GM21529 (cell line): ENCODE results near the gene ID4.

Experiments used
- ATAC-seq: cut with Tn5 transposase; IDR thresholded peaks from one replicate; pipeline ENCODE4 v1.9.1; 2021; ENCODE audit not compliant: unreplicated experiment

The ID4 gene, protein sequence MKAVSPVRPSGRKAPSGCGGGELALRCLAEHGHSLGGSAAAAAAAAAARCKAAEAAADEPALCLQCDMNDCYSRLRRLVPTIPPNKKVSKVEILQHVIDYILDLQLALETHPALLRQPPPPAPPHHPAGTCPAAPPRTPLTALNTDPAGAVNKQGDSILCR

DNA sequence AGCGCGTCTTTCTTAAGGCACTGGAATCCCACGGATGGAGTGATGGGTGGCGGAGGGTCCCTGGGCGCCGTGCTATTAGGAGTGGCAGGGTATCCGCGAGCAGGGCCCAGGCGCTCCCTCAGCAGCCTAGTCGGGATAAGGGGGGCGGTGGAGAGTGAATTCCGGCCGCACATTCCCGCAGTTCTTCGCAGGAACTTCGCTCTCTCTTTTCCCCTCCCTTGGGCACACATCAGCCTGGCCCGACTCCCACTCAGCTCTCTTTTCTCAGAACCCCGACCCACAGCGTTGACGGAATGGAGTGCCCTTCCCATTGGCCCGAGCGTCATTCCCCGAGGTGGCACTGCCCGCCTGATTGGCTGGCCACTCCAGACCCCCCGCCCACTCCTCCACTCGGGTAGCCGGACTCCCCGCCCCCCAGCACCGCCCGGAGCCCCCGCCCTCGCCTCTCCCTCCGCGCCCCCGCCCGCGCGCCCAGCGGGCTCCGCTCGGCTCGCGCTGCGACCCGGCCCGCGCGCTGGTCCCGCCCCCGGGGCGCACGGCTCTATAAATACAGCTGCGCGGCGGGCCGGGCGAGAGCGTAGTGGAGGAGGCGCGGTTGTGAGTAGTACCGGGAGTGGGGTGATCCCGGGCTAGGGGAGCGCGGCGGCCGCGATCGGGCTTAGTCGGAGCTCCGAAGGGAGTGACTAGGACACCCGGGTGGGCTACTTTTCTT lies at the start of gene ID4:
TSS of gene ID4 (plus strand) at position 572 of the 712 bp plus-strand sequence. CDS start 385 bp downstream, outside the sequence.
- no peak for ATAC-seq

DNA sequence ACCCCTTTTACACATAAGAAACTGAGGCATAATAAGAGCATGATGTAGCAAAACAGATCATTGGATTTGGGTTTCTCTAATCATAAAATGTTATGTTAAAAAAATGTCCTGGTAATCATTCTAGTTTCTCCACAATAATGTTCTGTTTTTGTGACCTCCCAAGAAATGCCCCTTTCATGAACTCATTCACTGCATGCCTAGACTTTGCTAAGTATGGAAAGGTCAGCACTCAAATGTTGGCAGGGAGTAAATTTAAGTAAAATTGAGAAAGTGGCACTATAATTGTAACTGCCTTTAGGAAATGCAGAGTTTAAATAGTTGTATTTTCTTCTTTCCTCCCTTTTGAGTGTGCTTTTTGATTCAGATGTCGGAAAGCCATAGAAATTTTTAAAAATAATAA lies 48.5 kb upstream of the ID4 start:
- ATAC-seq: no peak

DNA sequence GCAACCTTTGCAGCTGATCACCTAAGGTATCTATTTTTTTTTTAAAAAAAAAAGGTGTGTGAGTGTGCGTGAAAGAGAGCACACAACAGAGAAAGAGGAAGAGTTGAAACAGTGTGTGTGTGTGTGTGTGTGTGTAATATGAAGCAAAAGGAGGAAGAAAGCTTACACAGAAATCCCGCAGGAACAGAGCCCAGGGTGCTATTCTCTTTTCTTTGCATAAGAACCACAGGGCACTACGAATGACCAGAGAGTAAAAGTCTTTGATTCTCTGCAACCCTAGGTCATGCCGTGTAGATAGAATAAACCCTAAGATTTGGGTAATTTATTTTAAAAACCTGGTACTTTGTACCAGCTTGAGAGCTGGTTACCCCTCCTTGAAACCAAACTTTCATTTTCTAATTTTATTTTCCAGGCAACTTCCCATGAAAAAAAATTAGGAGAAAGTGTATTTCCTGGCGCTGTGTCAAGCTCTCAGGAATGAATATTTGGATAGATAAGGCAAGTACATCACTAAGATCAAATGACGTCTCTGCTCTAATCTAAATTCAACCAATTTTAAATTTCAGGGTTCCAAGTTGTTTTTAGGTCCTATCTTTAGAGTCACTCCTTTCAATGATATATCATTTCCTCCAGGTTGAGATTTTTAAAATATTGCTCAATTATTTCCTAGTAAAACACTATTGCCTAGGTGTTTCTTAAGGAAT lies 47.9 kb upstream of the ID4 start:
- no peak for ATAC-seq

DNA sequence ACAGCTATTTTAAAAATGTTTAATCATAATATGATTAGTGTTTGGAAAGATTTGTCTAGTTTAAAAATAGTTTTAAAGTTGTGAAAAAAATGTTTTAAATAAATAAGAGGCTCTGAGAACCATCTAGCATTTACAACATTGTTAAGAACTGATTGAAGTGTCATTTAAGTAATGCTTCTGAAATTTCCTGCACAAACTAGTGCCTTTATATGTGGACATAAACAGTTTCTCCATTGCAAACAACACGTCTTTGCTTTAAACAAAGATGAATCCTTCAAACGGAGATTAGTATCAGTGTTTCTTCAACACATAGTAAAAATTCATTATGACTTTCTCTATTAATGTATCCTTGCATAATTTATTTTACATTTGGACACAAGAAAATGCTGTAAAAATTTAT lies 45.9 kb upstream of the ID4 start:
- ATAC-seq: no peak

DNA sequence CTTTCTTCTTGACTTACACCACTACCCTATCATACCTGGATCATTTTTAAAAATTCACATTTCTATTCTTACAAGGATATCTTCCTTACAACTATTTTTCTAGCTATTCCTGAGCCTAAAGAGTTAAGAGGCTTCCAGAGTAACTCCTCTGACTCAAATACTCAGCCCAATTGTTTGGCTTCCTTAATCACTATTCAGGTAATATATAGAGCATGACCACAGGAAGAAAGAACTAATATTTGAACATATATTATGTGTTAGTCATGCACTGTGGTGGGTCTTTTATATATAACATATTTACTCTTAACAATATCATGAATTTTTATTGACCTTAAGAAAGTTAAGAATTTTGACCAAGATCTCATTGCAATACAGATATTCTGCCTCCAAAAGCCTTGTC lies 42.0 kb upstream of the ID4 start:
- ATAC-seq: no peak

DNA sequence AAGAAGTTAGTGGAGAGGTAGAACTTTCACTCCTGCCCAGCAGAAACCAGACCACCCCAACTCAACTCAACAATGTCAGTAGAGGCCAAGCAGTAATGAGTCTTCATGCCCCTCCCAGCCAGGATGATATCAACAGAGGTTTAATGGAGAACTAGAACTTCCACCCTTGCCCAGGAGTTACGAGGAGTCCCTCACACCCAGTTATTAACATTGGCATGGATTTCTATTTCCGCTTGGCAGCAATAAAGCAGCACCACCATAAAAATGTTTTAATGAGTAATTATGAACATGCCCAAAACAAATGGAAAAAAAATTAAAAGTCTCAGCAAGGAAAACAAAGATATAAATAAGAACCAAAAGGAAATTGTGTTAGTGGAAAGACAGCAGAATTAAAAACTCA lies 40.7 kb upstream of the ID4 start:
- no peak for ATAC-seq

DNA sequence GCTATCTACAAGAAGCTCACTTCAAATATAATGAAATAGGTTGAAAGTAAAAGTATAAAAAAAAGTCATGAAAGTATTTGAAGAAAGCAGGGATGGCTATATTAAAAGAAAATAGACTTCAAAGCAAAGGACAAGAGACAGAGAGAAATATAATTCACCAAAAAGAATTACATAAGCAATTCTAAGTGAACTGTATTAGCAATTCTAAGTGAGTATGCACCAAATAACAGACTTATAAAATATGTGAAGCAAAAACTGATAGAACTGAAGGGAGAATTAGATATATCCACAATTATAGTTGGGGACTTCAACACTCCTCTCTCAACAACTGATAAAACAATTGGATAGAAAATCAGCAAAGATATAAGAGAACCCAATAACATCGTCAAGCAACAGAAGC lies 38.8 kb upstream of the ID4 start:
- no peak for ATAC-seq

DNA sequence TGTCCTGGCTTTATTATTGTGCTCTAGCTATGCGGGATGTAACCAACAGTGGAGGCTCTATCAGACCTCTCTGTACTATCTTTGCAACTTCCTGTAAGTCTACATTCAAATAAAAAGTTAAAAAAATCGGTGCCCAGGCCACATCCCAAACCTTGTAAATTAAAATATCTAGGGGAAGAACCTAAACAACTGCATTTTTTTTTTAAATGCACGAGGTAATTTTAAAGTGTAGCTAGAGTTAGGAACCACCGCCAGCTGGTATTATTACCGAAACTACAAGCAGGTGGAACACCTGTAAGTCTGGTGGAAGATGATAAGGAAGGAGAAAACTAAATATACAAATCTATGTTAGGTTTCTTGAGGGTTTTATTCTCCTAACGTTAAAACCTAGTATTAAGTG lies 34.5 kb upstream of the ID4 start:
- no peak for ATAC-seq

DNA sequence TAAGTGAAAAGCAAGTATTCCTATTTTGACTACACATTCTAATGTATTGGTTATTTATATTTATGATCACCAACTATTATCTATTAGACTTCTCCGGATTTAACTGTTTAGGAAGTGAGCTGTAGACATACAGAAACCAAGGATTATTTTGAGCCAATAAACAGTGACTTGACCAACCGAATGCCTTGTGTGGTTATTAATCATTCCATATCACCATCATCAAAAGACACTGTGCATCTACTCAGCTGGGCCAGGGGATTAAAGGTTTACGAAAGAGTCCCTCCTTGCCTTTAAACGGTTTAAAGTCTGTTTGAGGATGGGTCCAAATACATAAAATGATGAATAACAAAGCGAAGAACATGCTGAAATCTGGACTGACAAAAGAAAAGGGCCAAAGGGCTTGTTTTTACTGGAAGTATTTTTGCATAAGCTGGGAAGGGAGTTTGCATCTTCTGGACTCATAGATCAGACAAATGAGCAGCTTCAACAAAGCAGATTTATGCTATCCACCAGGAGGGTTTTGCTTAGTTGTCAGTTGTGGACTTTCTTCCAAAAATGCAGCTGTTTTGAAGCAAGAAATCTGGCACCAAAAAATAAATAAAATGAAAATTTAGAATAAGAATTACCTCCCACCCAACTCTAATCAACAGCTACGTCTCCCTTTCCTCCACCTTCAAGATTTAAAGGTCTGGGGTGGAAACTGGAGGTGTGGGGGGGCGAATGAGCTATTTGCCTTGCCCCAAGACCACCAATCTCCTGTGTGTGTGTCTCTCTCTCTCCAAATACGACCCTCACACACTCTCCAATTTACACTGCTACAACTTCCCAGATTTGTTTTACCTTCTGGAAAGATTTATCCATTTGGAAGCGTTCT lies 33.6 kb upstream of the ID4 start:
- no peak for ATAC-seq

DNA sequence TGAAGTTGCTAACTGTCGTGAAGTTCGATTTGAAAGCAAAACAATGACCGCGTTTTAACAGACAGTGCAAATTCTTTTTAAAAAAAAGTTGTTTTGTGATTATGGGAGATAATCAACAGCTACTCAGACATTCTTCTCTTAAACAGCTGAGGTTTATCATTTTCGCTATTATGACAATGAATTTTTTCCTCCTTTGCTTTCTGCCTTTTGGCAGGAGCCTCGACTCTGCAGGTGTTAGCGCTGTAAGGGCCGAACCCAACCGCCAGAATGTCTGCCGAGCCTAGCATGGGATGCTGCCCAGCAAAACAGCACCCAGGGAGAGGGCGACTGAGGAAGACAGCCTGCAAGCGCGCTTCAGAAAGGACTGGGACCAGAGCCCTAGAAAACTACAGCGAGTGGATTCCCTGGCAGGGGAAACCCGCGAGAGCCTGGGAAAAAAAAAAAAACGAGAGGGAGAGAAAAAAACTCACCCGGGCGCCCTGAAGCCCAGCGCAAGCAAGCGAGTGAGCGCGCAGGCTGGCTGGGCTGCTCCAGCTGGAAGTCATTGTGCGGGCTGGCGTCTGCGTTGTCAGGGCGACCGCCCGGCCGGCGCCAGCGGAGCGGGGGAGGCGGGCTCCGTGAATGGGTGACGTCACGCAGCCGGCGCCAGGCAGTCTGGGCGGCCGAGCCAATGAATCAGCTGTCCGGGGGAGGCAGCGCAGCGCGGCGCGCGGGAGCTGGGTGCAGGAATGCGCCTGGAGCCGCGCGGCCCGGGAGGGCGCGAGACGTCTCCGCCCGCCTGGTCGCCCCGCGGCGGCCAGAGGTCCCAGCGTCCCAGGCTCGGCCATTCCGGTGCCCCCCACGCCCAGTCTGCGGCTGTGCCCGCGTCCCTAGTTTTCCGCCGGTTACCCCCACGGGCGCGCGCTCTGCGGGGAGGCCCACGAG lies 32.7 kb upstream of the ID4 start:
- peak; percentile 93 for ATAC-seq

DNA sequence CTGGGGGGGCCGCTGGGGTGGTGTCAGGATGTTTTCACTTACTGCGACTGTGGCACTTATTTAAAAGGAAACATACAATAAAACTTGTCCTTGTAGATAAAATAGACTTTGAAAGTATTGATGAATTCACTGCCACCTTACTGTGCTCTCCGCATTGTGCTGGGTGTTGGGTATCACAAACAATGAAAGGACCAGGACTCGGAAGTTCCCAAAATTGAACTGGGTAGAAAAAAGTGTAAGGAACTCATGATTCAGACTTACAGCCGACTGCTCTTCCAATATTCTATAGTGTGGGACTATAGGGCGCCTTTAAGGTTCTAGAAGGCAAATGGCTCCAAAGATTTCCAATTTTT lies 32.1 kb upstream of the ID4 start:
- ATAC-seq: no peak

DNA sequence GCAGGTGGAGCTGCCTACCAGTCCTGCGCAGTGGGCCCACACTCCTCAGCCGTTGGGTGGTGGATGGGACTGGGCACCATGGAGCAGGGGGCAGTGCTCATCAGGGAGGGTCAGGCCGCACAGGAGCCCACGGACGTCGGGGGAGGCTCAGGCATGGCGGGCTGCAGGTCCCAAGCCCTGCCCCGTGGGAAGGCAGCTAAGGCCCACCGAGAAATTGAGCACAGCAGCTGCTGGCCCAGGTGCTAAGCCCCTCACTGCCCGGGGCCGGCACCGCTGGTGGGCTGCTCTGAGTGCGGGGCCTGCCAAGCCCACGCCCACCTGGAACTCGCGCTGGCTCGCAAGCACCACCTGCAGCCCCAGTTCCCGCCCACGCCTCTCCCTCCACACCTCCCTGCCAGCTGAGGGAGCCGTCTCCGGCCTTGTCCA lies 30.2 kb upstream of the ID4 start:
- no peak for ATAC-seq

DNA sequence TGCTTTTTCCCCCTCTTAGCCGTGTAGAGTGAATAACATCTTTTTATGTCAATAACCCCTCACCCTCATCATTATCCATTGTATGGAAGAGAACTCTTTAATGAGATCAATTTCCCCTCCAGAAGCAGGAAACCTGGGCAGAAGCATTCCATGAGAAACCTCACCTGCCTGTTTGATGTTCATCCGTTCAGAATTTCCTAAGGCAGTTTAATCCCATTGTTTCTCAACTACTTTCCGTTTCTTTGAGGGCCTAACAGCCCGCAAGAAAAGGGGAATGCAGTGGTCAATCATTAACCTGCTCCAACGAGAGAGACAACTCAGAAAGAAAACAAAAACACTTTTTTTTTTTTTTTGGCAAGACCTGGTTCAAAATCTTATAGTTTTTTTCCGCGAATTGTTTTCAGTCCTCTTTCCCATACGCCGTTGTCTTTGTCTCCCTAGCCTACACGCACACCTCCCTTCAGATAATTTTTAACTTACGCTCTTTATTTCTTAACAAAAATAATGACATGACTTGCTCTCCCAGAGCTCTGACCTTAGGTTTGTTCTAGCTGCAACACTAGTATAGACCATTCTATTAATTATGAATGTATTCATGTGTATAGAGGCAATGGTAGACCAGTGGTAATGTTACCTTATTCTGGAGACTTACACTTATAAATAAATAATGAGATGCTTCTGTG lies 25.6 kb upstream of the ID4 start:
- ATAC-seq: no peak

DNA sequence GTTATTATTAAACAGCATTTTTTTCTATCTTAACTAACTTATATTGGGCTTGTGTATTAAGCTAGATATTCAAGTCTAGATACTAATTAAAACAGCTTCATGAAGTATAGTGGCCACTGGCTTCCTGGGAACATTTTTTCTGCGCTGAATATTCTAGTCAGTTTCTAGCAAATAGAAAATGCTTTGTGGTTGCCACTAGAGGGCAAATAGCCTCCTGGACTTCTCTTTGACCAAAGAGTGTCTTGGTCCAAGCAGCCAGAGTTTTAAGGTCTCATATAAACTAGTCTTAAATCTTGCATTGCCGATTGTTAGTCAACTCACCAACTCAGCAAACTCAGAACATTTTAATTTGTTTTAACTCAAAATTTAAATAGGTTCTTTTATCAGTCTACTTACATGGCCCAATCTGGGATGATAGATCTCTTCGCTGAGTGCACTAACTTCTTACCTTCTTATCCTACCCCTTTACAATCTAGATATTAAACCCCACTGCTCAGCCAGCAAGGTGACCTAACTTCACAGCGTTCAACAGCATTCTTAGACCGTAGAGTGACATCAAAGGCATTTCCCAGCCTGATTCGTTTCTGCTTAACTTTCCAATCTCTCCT lies 24.6 kb upstream of the ID4 start:
- no peak for ATAC-seq

DNA sequence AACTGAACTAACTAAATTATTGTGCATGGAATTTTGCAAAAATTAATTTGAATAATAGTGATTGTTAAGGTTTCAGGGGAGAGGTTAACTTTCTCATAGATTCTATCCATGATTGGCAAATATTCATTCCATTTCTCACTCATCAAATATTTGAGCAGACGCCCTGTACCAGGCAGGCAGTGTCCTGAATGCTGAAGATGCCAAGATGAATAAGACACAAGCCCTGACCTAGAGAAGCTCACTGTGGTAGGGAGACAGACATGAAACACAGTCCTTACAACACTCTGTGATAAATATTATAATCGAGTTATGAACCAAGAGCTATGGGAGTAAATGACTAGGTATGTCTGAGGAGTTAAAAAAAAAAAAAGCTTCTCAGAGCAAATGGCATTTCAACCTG lies 18.4 kb upstream of the ID4 start:
- no peak for ATAC-seq

DNA sequence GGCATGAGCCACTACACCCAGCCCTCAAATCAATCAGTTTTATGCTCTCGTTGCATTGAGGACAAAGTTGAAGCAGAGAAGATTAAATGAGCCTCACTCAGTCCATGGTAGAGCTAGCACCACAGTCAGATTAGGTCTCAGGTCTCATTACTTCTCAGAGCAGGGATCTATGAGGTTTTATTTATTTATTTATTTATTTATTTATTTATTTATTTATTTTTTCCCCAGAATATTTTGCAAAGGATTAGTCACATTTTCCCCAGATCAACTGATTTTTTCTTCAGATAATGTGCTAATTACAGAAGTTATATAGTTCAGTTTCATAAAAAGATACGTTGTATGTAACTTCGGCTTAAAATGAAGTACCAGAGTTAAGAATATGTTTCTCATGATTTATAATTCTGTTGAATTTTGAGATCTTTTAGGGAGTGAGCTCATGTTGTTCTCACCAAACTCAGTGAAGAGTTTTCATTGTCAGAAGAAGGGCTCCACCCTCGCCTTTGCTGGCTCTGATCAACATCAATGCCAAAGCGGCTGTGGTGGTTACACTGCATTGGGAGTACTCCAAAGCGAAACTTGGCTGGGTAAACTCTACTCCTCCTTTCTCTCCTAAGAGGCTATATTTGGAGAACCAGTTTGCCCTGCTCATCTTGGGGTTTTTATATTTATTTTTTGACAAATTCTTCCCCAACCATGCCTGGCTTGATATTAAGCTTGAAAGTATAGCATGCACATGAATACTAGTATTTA lies 12.9 kb upstream of the ID4 start:
- ATAC-seq: no peak

DNA sequence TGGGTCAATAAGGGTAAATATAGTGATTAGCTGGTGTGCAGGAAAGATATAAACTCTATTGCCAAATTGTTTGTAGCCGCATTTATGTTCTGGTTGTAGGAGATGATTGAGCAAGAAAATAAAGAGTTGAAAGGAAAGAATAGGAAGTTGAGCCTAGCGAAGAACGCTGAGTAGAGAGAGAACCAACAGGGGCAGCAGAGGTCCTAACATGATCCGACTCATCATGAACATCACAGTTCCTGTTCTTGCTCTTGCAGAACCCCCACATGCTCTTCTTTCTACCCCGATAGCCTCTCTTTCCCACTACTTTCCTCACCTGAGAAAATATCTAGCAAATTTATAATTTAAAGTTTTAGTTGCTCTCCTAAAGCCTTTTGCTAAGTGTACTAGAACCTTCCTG lies 9.9 kb upstream of the ID4 start:
- ATAC-seq: no peak

DNA sequence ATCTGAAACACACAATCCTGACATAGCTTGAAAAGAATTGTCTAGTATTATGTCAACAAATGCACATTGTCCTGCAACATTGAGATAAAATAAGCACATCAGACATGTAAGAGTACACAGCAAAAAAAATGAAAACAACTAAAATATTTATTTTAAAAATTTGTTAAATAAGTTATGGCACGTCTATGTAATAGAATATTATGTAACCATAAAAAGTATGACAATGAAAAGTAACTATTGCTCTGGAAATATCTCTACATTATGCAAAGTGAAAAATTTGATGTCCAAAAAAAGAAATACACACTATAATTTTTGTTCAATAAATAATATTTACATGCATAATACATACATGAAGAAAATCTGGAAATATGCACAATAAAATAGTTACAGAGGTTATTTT lies 9.3 kb upstream of the ID4 start:
- no peak for ATAC-seq

DNA sequence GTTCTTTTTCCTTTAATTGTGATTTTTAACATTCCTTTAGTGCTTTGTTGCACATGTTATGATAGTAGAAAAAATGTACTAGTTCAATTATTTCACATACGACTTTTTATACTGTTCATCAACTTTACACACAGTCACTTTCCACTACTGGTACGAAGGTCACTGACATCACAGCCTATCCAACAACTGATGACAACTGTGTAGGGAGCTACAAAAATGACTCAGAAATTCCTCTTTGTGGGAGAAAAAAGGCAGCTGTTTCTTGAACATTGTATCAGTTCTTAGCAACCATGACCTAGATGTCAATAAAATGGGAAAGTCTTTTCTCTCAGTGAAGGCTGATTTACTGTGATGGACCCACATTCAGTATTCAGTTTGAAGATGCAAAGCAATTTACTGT lies 7.0 kb upstream of the ID4 start:
- no peak for ATAC-seq
